ENCODE measurements around the gene FBXL7.

The FBXL7 gene

DNA sequence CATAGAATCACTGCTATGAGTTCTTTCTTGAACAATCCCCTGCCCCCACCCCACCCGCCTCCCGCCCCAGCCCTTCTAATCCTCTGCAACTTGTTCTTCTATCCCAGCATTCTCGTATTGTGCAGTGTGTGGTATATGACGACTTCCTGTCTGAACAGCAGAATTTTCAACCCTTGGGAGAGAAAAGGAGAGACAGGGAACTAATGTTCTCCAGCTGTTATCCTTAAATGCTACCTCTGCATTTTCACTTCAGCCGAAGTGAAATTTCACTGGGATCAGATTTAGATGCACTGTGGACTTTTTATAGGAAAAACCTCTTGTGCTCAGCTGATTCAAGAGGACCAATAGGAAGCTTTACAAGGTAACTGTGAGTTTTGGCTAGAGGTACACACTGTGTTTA lies 2.2 kb downstream of the FBXL7 start:
- FAIRE-seq: no peak

DNA sequence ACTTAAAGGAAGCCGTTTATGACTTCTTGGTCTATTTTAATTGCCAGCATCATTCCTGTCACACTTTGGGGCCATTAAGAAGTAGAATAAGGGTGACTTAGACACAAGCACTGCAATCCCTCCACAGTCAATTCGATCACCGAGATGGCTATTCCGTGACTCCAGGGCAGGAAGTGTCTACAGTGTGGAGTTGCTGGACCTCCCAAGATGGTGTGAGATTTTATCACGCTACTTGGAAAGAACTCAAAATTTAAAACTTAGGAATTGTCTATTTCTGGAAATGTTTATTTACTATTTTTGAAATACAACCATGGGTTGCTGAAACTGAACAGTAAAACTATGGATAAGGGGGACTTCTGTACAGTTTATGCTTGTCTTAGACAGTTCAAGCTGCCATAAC lies 6.2 kb downstream of the FBXL7 start:
- FAIRE-seq: no peak

- FAIRE-seq: no peak
Measured at GRCh38 chr5:15506897-15507296, 6.9 kb downstream of the FBXL7 start.

DNA sequence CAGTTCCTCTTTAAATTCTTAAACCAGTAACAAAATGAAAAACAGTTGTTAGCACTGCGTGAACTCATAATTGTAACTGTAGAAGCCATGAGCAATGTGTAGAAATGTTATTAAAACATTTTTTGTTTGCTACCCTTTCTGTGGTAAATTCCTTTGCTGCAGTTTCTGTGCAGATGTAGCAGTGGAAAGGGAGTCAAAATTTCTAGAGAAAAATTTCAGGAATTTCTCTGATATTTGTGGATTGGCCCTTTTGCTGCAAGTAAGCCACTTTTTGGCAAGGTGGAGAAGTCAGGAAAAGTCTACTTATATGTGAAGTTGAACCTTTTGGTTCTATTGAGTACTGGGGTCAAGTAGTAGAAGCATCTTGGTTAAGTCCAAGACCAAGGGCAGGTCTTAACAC lies 10.1 kb downstream of the FBXL7 start:
- FAIRE-seq: no peak

- FAIRE-seq: no peak
Measured at GRCh38 chr5:15510831-15511230, 10.9 kb downstream of the FBXL7 start.

- FAIRE-seq: no peak
Measured at GRCh38 chr5:15513431-15513830, 13.5 kb downstream of the FBXL7 start.

GRCh38 chr5:15513911-15514310 lies 13.9 kb downstream of the FBXL7 start:
- no peak for FAIRE-seq

GRCh38 chr5:15515229-15515628 lies 15.2 kb downstream of the FBXL7 start:
- FAIRE-seq: no peak

GRCh38 chr5:15516486-15516885 lies 16.5 kb downstream of the FBXL7 start:
- no peak for FAIRE-seq

DNA sequence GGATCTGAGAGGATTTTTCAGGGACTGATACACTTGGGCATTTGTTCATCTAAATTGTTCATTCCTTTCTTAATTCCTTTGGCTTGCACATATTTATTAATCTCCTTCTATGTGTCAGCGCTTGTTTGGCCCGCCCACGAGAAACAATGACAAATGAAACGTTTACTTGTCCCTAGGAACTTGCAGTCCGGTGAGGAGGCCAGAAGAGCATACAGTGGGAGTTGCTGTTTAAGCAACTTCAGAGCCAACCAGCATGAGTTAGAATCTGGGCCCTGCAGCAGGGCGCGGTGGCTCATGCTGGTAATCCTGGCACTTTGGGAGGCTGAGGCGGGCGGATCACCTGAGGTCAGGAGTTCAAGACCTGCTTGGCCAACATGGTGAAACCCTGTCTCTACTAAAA lies 18.8 kb downstream of the FBXL7 start:
- FAIRE-seq: no peak

DNA sequence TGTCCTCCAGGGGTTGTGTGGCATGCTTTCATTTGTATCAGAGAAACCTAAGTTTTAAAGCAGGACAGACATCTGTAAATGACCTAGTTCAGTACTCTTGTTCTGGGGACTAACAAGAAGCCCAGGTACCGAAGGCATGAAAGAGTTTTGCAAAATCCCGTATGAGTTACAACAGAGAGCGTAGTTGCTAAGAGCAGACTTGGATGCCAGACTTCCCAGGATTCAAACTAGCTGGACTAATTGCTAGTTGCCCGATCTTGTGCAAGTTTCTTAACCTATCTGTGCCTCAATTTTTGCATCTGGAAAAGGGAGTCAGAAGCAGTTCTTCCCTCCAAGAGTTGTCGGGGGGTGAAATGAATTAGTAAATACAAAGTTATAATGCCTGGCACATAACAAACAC lies 20.9 kb downstream of the FBXL7 start:
- FAIRE-seq: no peak

DNA sequence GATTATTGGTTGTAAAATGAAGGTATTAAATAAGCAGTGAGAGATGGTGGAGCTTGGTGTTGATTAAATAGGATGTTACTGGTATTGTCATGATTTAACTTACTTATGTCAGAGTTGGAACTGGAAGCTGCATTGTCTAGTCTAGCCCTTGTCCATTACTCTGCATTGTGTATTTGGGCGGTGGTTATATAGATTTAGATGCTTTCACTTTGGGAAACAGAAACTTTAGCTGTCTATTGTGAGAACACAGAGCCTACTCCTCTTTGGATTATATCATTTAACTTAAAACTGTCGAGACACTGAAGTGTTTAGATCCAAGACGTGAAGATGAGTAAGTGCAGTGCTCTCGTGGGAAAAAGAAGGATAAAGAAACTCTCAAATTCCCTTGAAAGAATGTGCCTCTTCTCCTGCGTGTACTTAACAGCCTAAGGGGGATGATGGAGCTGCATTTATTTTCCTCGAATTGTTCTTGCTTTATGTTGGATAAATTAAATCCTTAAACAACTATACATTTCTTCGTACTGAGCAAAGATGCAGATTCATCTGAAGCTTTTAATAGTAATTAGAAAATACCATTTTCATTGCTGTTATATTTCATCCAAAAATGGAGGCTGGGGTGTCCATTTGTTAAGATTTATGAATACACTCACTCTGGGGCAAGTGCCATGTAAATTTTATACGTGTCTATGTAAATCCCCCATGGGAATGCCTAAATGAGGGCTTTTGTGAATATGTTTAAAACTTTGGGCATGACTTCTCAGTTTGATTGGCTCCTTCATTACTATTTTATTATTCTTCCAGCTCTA lies 21.6 kb downstream of the FBXL7 start:
- FAIRE-seq: no peak

DNA sequence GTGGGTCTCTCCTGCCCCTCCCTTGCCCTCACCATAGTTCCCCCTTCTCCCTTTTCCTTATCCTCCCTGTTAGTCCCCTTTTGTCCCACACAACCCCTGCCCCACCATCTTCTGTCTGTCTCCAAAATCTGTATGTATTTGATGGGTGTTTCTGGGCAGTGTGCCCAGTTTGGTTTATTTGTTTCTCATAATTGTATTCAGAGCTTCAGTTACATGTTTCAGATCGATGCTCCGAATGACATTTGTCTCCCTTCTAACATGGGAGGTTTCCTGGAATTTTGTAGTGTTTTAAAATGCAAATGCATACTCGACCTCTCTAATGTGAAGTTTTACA lies 22.2 kb downstream of the FBXL7 start:
- no peak for FAIRE-seq

GRCh38 chr5:15524712-15525111 lies 24.7 kb downstream of the FBXL7 start:
- FAIRE-seq: no peak

DNA sequence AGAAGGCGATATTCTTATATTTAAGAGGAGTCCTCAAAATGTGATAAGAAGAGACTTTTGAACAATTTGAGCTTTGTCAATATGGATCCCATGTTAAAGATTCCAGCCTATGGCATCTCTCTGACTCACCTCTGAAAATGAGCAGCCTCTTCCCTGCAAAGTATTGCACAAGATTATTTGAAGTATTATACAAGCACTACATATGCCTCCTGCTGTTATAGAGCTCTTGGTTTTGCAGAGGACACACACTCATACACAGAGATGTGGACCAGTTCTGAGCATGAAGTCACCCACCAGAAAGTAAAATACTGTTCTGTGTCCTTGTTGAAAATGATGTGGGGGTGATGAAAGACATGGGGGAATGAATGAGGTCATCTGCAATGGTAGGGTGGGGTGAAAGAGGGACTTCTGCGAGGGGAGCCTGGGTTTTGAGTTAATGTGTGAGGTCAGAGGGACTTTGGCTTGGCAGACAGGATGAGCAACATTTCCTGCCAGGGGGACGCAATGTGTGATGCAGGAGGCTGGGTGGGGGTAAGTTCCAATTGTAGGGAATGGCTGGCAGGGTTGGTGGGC lies 25.8 kb downstream of the FBXL7 start:
- no peak for FAIRE-seq

DNA sequence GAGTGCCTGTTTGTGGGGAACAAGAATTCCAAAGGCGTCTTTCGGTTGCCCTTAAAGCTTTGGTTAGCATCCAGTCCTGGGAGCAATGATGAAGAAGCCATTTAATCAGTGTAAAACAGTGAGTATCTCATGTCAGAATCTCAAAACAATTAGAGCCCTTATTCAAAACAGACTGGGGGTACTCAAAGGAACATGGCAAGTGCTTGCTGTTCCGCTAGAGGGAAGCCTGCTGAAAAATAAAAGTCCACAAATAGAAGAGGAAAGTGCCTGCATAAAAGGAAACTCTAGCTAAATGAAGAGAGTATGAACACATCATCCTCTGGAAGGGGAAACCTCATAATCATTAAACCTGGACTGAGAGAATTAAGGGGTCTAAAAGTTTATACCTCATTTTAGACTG lies 26.4 kb downstream of the FBXL7 start:
- no peak for FAIRE-seq

GRCh38 chr5:15528476-15528875 lies 28.5 kb downstream of the FBXL7 start:
- FAIRE-seq: no peak

DNA sequence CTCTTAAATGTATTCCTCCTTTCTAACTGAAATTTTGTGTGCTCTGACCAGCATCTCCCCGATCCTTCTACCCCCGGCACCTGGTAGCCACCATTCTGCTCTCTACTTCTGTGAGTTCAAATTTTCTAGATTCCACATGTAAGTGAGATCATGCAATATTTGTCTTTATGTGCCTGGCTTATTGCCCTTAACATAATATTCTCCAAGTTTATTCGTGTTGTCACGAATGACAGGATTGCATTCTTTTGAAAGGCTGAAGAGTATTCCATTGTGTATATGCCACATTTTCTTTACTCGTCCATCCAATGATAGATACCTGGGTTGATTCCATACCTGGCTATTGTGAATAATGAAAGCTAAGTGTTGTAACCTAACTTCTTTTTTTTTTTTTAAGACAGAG lies 29.0 kb downstream of the FBXL7 start:
- no peak for FAIRE-seq

DNA sequence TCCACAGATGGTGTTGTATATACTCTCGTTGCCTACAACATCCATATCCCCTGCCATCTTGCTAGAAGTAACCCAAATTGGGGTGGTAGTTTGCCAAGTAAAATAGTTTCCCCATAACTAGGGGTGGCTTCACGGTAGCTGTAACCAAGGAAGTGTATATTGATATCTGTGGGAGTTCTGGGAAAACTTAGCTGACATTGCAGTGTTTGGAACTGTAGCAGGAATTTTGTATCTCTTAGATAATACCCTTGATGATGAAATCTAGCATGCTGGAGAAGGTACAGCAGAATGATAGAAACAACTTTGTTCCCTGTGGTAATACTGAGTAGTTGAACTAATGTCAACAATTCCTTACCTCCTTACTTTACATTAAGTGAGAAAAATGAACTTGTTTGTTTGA lies 29.8 kb downstream of the FBXL7 start:
- FAIRE-seq: no peak

DNA sequence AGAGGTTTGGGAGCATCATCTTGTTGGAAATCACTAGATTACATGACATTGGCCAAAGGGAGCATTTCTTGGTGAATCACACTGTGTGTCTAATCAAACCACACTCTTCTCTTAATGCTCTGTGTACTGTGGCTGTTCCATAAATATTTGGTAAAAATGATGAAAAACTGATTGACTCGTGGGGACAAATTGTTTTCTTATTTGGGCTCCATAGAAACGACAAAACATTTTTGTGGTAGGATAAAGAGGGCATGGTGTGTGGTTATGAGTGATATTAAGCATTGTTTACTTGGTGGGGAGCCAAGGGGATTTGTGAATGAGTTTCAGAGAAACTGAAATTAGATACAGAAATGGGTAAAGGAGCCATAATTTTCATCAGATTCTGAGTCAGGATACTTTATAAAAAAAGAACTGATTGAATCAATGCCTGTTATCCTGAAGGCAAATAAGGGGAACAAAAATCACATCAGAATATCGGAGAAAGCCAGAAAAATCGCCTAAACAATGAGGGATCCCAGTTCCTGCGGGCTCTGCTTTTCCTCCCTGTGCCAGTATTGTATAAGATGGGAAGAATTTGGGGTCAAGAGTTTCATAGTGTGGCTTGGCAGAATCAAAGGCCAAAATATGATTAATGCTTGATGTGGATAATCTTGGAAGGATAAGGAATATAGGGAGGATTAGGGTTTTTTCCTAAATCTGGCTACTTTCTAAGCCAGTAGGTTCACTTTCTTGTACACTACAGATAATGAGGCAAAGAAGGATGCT lies 33.3 kb downstream of the FBXL7 start:
- FAIRE-seq: no peak

- FAIRE-seq: no peak
Measured at GRCh38 chr5:15535938-15536337, 36.0 kb downstream of the FBXL7 start.

- FAIRE-seq: no peak
Measured at GRCh38 chr5:15538516-15538915, 38.5 kb downstream of the FBXL7 start.

- FAIRE-seq: no peak
Measured at GRCh38 chr5:15539951-15540350, 40.0 kb downstream of the FBXL7 start.

DNA sequence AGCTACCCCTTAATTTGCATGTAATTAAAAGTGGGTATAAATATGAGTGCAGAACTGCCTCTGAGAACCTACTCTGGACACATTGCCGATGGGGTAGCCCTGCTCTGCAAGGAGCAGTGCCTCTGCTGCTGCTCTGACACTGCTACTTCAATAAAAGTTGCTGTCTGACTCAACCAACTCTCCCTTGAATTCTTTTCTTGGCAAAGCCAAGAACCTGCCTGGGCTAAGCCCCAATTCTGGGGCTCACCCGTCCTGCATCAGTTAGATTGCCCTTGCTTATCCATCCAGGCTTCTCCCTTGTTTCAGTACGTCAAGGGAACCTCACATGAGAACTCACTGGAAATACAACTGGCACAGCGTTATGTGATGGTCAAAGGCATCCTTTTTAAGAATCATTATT lies 44.1 kb downstream of the FBXL7 start:
- FAIRE-seq: no peak

Measured in A204.1 (cell line).